ENCODE data around the gene CDX1.

The CDX1 gene

DNA sequence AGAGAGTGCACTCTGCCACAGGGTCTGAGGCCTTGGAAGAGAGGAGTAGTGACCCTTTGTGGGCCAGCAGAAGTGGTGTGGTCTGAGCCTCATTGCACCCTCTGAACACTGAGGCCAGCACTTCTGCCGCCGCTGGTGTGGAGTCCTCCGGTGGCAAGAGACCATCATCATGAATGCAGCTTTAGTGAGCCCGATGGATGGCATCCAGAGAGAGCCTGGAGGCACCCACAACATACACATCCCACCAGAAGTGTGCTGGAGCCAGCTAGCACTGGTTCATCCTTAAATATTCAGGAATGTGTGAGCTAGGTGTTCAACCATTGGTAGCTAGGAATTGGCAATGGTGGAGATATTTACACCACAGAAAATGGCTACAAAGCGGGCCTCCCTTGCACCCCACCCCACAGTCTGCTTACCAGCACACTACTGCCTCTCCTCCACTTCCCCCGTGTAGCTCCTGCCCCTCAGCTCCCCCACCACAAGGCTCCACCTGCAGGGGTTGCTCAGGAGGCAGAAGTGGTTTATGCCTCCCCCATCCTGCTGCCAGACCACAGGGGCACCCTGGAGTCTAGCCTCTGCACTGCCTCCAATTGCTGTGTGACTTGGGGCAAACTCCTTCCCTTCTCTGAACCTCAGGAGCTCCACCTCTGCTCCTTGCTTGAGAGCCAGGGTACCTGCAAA lies 39.7 kb downstream of the CDX1 start:
- TF ChIP-seq, protein P1, sequence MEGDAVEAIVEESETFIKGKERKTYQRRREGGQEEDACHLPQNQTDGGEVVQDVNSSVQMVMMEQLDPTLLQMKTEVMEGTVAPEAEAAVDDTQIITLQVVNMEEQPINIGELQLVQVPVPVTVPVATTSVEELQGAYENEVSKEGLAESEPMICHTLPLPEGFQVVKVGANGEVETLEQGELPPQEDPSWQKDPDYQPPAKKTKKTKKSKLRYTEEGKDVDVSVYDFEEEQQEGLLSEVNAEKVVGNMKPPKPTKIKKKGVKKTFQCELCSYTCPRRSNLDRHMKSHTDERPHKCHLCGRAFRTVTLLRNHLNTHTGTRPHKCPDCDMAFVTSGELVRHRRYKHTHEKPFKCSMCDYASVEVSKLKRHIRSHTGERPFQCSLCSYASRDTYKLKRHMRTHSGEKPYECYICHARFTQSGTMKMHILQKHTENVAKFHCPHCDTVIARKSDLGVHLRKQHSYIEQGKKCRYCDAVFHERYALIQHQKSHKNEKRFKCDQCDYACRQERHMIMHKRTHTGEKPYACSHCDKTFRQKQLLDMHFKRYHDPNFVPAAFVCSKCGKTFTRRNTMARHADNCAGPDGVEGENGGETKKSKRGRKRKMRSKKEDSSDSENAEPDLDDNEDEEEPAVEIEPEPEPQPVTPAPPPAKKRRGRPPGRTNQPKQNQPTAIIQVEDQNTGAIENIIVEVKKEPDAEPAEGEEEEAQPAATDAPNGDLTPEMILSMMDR (IDR thresholded peaks at IDR 0.05): no peak
- Histone ChIP-seq H3K27ac (no peak overlapping the region), H3K4me3 (ENCODE audit: low read depth in 1 of 2, low read length in 1 of 2) (no peak overlapping the region), H3K27me3 (peaks cover 41% of the 10 kb centered on the region), H3K9me3 (no peaks in the 10 kb centered on the region), H3K4me1 (ENCODE audit: control insufficient read depth in 1 of 2, insufficient read depth in 1 of 2, low read depth in 1 of 2, low read length in 1 of 2) (peaks cover 0 to 3% of the 10 kb centered on the region in 2 experiments), H3K36me3 (no peaks in the 10 kb centered on the region)

DNA sequence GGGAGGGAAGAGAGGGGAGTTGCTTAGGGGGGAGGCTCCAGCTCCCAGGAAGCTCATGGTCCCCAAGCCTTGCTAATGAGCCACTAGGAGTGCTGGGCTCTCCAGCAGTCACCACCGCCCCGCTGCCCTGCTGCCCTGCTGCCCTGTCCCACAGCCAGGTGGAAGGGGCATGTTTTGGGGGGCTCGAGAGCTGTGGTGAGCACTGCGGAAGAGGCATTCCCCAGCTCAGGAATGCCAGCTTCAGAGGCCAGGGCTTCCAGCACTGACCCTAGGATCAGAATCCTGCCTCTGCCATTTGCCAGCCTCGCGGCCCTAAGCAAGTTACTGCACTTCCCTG lies 40.2 kb downstream of the CDX1 start:
- no peaks in the 10 kb centered on the region for H3K9me3 ChIP-seq
- H3K27ac ChIP-seq: no peak overlapping the region
- TF ChIP-seq, protein P1 (IDR thresholded peaks at IDR 0.05): no peak
- peaks cover 41% of the 10 kb centered on the region for H3K27me3 ChIP-seq
- H3K4me1 ChIP-seq (ENCODE audit: control insufficient read depth in 1 of 2, insufficient read depth in 1 of 2, low read depth in 1 of 2, low read length in 1 of 2): peaks cover 0 to 3% of the 10 kb centered on the region in 2 experiments
- no peak overlapping the region for H3K4me3 ChIP-seq (ENCODE audit: low read depth in 1 of 2, low read length in 1 of 2)
- H3K36me3 ChIP-seq: no peaks in the 10 kb centered on the region

DNA sequence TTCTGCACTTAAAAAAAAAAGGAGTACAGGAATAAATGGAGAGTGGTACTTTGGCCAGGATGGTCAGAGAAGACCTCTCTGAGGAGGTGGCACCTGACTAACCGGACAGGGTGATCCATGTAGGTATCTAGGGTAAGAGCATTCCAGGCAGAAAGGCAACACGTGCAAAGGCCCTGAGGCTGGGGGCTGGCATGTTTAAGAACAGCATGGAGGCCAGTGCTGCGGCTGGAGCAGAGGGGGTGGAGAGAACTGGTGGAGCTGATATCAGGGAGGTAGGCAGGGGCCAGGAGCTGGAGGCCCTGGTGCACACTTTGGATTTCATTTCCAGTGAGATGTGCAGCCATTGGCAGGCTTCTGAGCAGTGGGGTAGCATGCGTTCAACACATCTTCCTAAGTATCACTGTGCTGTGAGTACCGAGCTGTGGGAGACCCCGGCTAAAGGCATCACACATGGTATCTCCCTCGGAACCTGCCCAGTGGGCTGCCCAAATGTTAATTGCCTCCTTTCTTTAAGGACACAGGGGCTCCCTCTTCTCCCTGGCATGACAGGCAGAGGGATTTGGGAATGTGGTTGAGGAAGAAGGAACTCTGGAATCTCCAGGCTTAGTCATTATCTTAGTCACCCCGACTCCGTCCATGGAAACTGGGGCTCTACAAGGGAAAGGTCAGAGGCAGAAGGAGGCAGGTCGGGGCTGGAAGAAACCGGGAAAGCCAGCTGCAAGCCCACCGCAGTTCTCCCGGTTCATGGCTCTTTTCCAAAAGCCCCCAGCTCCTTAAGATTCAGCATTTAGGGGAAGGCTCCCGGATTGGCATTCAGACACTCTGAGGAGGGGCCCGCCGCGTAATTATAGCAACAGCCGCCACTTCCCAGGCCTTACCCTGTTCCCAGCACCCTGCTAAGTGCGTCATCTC lies 41.9 kb downstream of the CDX1 start:
- no peaks in the 10 kb centered on the region for H3K9me3 ChIP-seq
- TF ChIP-seq, protein P1 (IDR thresholded peaks at IDR 0.05): no peak
- H3K4me3 ChIP-seq (ENCODE audit: low read depth in 1 of 2, low read length in 1 of 2): no peak overlapping the region
- H3K27me3 ChIP-seq: peaks cover 41% of the 10 kb centered on the region
- H3K36me3 ChIP-seq: no peaks in the 10 kb centered on the region
- no peak overlapping the region for H3K27ac ChIP-seq
- H3K4me1 ChIP-seq (ENCODE audit: control insufficient read depth in 1 of 2, insufficient read depth in 1 of 2, low read depth in 1 of 2, low read length in 1 of 2): peaks cover 0 to 3% of the 10 kb centered on the region in 2 experiments

DNA sequence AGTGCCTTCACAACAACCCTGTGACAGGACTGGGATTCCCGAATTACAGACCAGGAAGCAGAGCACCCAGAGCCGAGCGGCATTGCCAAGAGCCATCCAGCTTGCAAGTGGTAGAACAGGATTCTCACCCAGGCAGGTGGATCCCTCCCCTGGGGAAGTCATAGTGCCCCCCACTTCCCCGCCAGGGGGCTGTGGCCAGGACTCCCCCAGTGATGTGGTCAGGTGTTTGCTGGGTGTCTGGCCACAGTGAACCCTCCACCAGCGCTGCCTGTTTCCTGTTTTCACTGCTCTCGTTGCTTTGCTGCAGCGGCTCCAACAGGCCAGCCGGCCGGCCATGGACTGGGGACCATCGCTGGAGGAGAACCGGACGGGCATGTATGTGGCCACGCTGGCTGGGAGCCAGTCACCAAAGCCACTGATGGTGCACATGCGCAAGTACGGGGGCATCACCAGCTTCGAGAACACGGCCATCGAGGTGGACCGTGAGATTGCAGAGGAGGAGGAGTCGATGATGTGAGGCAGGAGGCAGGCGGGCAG lies 42.6 kb downstream of the CDX1 start:
- Histone ChIP-seq H3K9me3 (no peaks in the 10 kb centered on the region), H3K27ac (no peak overlapping the region), H3K36me3 (no peaks in the 10 kb centered on the region), H3K27me3 (peaks cover 41% of the 10 kb centered on the region), H3K4me1 (ENCODE audit: control insufficient read depth in 1 of 2, insufficient read depth in 1 of 2, low read depth in 1 of 2, low read length in 1 of 2) (peaks cover 0 to 3% of the 10 kb centered on the region in 2 experiments), H3K4me3 (ENCODE audit: low read depth in 1 of 2, low read length in 1 of 2) (no peak overlapping the region)
- TF ChIP-seq, protein P1 (IDR thresholded peaks at IDR 0.05): no peak

DNA sequence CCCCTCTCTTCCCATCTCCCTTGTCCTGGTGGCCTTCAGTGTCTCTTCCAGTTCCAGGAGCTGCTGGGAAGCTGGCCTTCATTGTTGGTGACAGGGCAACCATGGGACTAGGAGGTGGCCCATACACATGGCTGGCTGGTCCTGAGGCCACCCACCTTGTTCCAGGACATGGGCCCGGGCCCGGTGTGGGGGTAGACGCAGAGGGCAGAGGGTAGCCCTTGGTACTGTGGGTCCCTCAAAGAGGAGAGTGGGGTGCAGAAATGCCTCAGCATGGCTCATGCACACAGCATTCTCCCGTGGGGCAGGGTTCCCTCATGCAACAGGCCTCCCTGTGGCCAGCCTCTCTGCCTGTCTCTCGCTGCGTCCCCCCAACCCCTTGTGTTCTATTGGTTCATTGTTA lies 44.1 kb downstream of the CDX1 start:
- Histone ChIP-seq H3K27me3 (peaks cover 41% of the 10 kb centered on the region), H3K27ac (no peak overlapping the region), H3K4me1 (ENCODE audit: control insufficient read depth in 1 of 2, insufficient read depth in 1 of 2, low read depth in 1 of 2, low read length in 1 of 2) (peaks cover 0 to 3% of the 10 kb centered on the region in 2 experiments), H3K36me3 (no peaks in the 10 kb centered on the region), H3K4me3 (ENCODE audit: low read depth in 1 of 2, low read length in 1 of 2) (no peak overlapping the region), H3K9me3 (no peaks in the 10 kb centered on the region)
- TF ChIP-seq, protein P1 (IDR thresholded peaks at IDR 0.05): no peak

Data from neutrophil (primary cell).